Lung (tissue), 12 donors: Measurements from ENCODE around the gene ODF4. TPM values are rescaled to one million over a fixed set of nuclear protein-coding genes. Genes with fewer than 3 reads are reported as not detected.

Experiments used
- ATAC-seq: fragments of 200-7000 bp; cut with Tn5 transposase; one replicate; pipeline ENCODE4 v1.9.1; 2020; ENCODE audit warnings: moderate number of reproducible peaks; ENCODE audit not compliant: insufficient read depth, low FRiP score
- DNase-seq, 3 donors: peaks; one replicate each; pipeline ENCODE4 v3.0.0-alpha.2; 2013 to 2017
- H3K27ac ChIP-seq, 2 donors: one replicate each; pipeline ENCODE4 v1.5.1; 2013; ENCODE audit warnings: mild to moderate bottlenecking in 2 of 2, moderate library complexity in 2 of 2, control low read depth in 1 of 2, inconsistent platforms in 1 of 2, low read depth in 1 of 2, low read length in 1 of 2
- H3K27me3 ChIP-seq, 3 donors: one replicate each; pipeline ENCODE4 v1.5.1; 2013; ENCODE audit warnings: low read length in 2 of 3; ENCODE audit not compliant: control insufficient read depth in 3 of 3, insufficient read depth in 3 of 3
- H3K36me3 ChIP-seq, 4 donors: one replicate each; pipeline ENCODE4 v1.5.1; 2013; ENCODE audit warnings: low read length in 4 of 4, mild to moderate bottlenecking in 1 of 4, moderate library complexity in 1 of 4; ENCODE audit not compliant: control insufficient read depth in 4 of 4, insufficient read depth in 4 of 4
- H3K4me1 ChIP-seq, 5 donors: one replicate each; pipeline ENCODE4 v1.5.1; 2013; ENCODE audit warnings: low read length in 5 of 5, mild to moderate bottlenecking in 2 of 5, moderate library complexity in 1 of 5; ENCODE audit not compliant: control insufficient read depth in 5 of 5, insufficient read depth in 5 of 5
- H3K4me3 ChIP-seq: one replicate; pipeline ENCODE4 v1.5.1; 2013; ENCODE audit warnings: mild to moderate bottlenecking, control low read depth, moderate library complexity
- H3K9ac ChIP-seq, 2 donors: one replicate each; pipeline ENCODE4 v1.5.1; 2013; ENCODE audit warnings: low read length in 2 of 2, control low read depth in 1 of 2; ENCODE audit not compliant: insufficient read depth in 1 of 2
- H3K9me3 ChIP-seq, 4 donors: one replicate each; pipeline ENCODE4 v1.5.1; 2013; ENCODE audit warnings: low read length in 3 of 4, mild to moderate bottlenecking in 1 of 4, moderate library complexity in 1 of 4; ENCODE audit not compliant: control insufficient read depth in 4 of 4, insufficient read depth in 3 of 4
- CTCF ChIP-seq: IDR thresholded peaks from 2 replicates; pipeline ENCODE4 v1.5.1; 2012; ENCODE audit warnings: mild to moderate bottlenecking; ENCODE audit errors: control extremely low read depth, extremely low read depth
- WGBS, 2 donors: extraction: QIAGEN DNeasy Blood & Tissue Kit; methylation state at CpG; one replicate each; pipeline ENCODE4 v1.1.7; 2013; 5-methylcytosine and 5-hydroxymethylcytosine counted together
- polyA plus RNA-seq, 2 donors: library from polyadenylated mRNA; stranded (reverse); fragments of 200-250 nt; gene quantifications; one replicate each; pipeline ENCODE4 v1.2.1, GENCODE V29; 2013
- total RNA-seq, 2 donors: library from RNA; depleted of rRNA in 1 of 2; stranded (reverse); fragments of >200 nt in 1 of 2; gene quantifications; one replicate each; pipeline ENCODE4 v1.2.1, GENCODE V29; 2014 to 2021
- donor health status: control.
- donor health status: control.
- donor health status: Bipolar disorder and iron deficiency.
- donor health status: healthy.
- donor health status: DM: yes; HTN: yes; CAD: no.

Gene ODF4
- total and polyA plus RNA-seq, 4 donors, result not detected

- Histone ChIP-seq H3K4me1 (peaks cover 0 to 19% (median 4%) of the 10 kb centered on the region in 5 donors), H3K27me3 (no peaks in the 10 kb centered on the region), H3K36me3 (peaks cover 0 to 3% (median 0%) of the 10 kb centered on the region in 4 donors), H3K9ac (no peak overlapping the region), H3K4me3 (no peak overlapping the region), H3K9me3 (no peaks in the 10 kb centered on the region), H3K27ac (peak overlapping the region in 1 of 2 donors; percentile 28)
- DNase-seq, result no peak
- no peak for TF ChIP-seq CTCF
- WGBS, 2 donors, result 94% methylated on average over 4 of the region's 4 CpGs
- ATAC-seq, result no peak
These were observed 23.2 kb downstream of the ODF4 start for GRCh38 chr17:8362651-8363332.

- no peak overlapping the region for H3K4me3 ChIP-seq
- no peak for TF ChIP-seq CTCF
- H3K27ac ChIP-seq, result peak overlapping the region in 1 of 2 donors; percentile 54
- no peaks in the 10 kb centered on the region for H3K27me3 ChIP-seq
- 51 to 57% methylated on average over 1 of the region's 1 CpG for WGBS, 2 donors
- DNase-seq (no peak), ATAC-seq (no peak)
- H3K36me3 ChIP-seq, result peaks cover 6 to 17% (median 14%) of the 10 kb centered on the region in 4 donors
- H3K9ac ChIP-seq, result no peak overlapping the region
- H3K4me1 ChIP-seq, result peaks cover 0 to 16% (median 4%) of the 10 kb centered on the region in 5 donors
- no peaks in the 10 kb centered on the region for H3K9me3 ChIP-seq
These were observed 25.5 kb downstream of the ODF4 start for GRCh38 chr17:8365143-8365542.

- no peak for TF ChIP-seq CTCF
- Histone ChIP-seq H3K4me3 (no peak overlapping the region), H3K9ac (no peak overlapping the region), H3K27me3 (no peaks in the 10 kb centered on the region), H3K9me3 (no peaks in the 10 kb centered on the region), H3K27ac (peak overlapping the region in 1 of 2 donors; percentile 54), H3K36me3 (peaks cover 6 to 17% (median 15%) of the 10 kb centered on the region in 4 donors), H3K4me1 (peaks cover 0 to 16% (median 4%) of the 10 kb centered on the region in 5 donors)
- 55 to 71% methylated on average over 2 of the region's 2 CpGs for WGBS, 2 donors
- ATAC-seq (peak; percentile 36), DNase-seq (peak in 1 of 3 donors; percentile 29)
These were observed 26.6 kb downstream of the ODF4 start for GRCh38 chr17:8366231-8366630.

GRCh38 chr17:8368193-8368592, 28.6 kb downstream of the ODF4 start:
- H3K27ac ChIP-seq, result peak overlapping the region in 1 of 2 donors; percentile 11
- H3K4me3 ChIP-seq, result no peak overlapping the region
- no peak overlapping the region for H3K9ac ChIP-seq
- no peaks in the 10 kb centered on the region for H3K27me3 ChIP-seq
- 89 to 97% methylated on average over 3 of the region's 3 CpGs for WGBS, 2 donors
- TF ChIP-seq CTCF, result no peak
- ATAC-seq, result no peak
- peaks cover 6 to 20% (median 17%) of the 10 kb centered on the region in 4 donors for H3K36me3 ChIP-seq
- peaks cover 0 to 10% (median 4%) of the 10 kb centered on the region in 5 donors for H3K4me1 ChIP-seq
- no peaks in the 10 kb centered on the region for H3K9me3 ChIP-seq
- no peak for DNase-seq
